GM19193 (cell line): ENCODE results near the gene HOXC6.

Experiments
- POLR2A ChIP-seq: IDR thresholded peaks from 4 replicates; pipeline ENCODE4 v1.6.1; 2011; ENCODE audit not compliant: insufficient read depth, insufficient read length; ENCODE audit errors: extremely low read depth

The HOXC6 gene

DNA sequence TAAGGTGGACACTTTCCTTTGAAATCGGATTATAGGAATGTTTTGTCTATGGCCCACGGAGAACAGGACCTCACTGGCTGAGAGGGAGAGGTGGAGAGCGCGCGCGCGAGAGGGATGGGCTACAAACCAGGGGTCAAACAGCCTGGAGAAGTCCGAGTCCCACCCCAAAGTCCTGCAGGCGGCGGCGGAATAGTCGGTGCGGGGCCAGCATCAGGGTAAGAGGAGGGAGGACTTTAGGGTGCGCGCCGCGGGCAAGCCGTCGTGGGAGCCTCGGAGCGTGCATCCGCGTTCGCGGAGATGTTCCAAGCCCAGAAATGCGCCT, 22.7 kb upstream of the HOXC6 start:
- TF ChIP-seq POLR2A: no peak

DNA sequence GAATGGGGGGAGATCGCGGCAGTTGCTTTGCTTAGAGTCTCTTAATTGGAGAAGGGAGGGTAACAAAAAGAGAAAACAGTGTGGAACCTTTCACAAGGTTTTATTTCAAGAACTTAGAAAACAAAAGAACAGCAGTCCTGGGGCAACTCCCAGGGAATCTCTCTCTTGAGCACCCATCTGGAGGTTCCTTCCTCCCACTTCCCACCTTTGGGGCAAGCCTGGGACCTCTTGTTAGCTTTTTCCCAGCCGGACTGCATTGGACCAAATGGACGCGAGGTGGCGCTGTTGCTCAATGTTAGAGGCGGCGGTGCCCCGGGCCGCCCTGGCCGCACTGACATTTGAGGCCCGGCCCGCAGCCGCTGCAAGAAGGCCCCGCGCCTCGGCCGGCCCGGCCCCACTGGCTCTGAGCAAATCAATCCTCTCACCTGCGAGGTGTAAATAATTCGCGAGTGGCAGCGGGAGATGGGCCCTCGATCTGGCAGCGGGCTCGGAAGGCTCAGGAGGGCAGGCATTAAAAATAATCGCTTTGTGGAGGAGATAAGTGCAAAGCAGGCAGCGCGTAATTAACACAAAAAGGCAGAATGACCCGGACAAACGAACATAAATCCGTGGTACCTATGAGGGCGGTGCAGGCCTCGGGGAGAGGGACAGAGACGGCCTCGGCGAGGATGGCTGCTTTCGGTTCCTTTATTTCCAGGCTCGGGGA, 22.2 kb upstream of the HOXC6 start:
- TF ChIP-seq POLR2A: no peak

DNA sequence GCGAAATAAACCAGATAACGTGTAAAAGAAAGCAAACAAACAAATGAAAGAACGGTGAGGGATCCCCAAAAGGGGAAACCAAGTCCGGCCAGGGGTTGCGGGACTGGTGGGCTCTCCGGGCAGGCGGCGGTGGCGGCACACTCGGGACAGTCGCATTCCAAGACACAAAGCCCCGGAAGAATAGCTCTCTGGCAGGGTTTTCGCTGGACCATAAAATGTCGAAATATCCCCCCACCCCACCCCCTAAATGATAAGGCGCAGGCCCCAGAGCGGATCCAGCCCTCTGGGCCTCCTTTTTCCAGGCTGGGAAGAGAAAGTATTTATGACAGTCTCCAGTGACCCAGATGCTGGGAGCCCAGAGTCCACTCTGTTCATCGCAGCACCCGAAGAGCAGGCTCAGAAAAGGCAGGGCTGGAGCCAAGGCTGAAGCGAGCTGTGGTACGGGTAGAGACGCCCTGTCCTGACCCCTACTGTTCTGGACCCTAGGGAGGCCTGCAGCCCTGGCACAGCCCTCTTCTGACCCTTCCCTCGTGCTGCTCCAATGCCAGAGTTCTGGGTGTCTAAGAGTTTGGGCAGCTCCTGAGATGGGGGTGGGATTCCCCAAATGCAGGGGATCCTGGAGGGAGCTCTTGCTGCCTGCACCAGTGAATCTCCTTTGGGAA, 21.6 kb upstream of the HOXC6 start:
- TF ChIP-seq POLR2A: no peak

DNA sequence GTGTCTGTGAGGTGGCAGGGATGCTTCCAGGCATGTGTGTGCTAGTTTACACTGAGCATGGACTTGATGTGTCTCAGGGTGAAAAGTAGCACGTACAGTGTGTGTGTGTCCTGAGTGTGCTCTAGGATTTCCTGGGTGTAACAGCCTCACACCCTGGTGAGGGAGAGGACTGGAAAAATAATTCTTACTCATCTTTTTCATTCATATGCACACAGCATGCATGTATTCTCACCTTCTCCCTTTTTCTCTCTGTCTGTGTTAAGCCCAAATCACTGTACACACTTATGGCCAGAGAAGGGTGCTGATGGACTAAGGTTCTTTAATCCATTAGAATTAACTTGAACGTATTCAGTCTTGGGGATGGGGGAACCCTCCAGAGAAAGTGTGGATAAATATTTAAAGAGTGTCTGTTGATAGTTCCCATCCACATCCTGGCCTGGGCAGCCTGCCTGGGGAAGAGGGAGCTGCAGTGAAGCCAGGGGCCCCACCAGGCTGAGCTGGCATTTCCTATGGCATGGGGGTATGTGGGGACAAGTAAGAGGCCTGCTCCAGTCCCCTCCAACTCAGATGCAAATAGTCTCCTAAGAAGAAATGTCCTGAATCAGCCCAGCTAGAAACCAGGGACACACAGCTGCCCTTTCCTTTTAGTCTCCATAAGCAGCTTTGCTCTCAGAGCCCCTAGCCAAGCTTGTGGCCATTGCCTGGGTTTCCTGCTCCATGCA, 20.5 kb upstream of the HOXC6 start:
- TF ChIP-seq POLR2A: no peak

DNA sequence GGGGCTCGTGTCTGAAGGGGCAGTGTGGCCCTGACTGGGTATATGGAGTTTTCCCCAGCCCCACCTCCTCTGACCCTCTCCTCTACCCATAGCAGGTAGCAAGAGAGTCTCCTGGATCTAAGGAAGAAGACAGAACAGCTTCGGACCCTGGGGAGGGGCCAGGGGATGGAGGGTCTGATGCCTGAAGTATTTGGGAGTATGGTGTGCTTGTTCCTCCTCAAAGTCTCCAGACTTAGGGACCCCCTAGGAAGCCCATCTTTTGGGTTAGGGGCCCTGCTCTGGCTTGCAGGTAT, 20.0 kb upstream of the HOXC6 start:
- TF ChIP-seq POLR2A: no peak

DNA sequence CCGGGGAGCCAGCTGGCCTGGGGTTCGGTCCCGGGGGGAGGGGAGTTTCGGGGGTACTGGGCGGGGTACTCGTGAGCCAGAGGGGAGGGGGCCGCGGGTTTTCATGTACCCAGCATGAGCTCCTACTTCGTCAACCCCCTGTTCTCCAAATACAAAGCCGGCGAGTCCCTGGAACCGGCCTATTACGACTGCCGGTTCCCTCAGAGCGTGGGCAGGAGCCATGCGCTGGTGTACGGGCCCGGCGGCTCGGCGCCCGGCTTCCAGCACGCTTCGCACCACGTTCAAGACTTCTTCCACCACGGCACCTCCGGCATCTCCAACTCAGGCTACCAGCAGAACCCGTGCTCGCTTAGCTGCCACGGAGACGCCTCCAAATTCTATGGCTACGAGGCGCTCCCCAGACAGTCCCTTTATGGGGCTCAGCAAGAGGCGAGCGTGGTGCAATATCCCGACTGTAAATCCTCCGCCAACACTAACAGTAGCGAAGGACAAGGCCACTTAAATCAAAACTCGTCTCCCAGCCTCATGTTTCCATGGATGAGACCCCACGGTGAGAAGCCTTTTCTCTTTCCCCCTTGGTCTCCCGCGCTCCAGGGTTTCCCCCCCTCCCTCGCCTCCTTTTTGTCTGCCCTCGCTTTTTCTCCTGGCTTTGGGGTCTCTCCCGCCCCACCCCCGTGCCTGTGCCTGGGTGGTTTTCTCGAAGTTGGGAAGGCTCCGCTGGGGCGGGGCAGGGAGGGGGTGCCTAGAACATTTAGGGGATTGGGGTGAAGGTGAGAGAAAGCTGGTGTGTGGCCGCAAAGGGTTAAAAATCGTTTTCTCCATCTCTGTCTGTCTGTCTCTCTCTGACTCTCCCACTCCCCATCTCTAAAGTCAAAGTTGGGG, 18.8 kb upstream of the HOXC6 start:
- no peak for TF ChIP-seq POLR2A

DNA sequence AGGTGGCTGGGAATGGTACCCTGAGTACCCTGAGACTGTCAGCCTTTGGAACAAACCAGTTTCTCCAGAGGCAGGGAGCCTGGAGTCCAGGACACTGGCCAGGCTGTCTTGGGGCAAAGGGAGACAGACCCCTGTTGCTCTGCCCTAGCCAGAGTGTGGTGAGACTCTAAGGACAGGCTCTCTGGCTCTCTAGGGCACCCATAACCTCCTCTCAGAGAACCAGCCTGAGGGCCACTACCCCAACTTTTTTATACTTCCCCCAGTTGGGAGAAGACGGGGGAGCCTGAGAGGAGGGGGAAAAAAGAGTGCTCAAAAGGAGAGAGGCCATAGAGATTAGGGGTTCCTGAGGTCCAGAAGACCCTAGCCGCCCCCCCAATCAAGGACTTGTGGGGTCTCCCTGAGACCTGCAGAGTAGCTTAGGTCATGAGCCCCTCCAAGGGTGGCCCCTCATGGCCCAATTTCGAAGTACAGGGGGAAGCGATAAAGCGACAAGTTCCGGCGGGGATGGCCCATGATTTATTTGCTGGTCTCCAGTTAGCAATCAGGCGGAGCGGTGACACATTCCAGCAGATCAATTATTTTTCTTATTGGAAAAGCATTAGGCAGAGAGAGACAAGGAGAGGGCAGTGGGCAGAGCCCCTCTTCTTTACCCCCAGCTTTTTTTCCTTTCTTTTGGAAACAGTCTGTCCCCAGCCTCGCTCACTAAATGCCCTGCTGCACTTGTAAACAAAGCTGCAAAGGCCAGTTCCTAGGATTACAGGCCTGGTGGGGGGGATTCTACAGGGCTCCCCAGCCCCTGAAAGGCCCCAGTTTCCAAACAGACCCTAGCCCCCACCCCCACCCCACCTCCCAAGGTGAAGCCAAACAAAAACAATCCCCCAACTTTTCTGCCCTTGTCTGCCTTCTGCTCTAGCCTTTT, 17.9 kb upstream of the HOXC6 start:
- TF ChIP-seq POLR2A: no peak

DNA sequence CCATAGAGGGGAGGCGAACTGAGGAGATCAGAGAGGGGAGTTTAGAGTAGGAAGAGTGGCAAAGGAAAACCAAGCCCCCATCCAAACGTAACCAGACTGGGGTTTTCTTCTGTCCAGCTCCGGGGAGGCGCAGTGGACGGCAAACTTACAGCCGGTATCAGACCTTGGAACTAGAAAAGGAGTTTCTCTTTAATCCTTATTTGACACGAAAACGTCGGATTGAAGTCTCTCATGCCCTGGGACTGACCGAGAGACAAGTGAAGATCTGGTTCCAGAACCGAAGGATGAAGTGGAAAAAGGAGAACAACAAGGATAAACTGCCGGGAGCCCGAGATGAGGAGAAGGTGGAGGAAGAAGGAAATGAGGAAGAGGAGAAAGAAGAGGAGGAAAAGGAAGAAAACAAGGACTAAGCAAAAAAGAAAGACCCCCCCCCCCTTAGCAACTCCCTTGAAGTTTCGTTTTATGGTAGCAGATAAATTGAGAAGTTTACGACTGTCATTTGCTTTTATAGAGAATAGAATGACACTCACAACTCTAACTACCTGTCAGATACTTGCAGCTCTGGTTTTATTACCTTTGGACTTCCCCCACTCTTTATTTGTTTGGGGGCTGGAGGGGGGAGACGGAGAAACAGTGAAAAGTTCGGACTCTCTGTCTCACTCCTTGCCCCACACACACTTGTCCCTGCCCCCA, 17.1 kb upstream of the HOXC6 start:
- no peak for TF ChIP-seq POLR2A

DNA sequence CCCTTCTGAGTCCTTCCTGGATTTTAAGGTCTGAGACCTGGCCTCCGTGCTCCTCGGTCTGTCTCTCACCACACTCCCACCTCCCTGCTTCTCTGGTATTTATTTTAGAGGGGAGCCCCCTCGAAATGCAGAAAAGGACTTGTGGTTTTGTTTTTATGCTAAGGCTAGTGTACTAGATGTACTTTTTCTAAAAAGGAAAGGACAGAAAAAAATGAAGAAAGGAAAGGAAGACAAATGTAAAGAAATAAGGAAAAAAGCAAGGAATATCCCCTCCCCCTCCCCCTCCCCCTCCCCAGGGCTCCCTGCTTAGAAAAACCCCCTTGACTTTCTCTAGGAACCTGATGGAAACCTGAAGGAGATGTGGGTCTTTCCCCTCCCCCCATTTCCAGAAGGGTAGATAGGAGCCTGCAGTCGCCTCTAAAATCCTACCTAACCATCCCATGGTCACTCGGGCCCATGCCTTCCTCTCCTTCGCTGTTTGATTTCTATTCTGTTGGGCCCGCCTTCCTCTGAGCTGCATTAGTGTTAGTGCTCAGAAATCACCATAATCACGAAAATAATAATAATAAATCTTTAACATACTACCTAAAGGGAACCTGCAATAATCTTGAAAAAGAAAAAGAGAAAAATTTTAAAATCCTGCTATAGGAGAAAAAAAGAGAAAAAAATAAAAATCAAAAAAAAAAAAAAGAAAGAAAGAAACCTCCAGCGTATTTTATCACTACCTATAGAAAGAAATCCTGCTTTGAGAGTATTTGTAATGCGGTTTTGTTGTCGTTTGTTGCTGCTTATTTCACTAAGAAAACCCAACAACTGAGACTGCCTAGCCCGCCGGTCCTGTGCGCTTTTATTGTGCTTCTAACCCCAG, 16.3 kb upstream of the HOXC6 start:
- no peak for TF ChIP-seq POLR2A

DNA sequence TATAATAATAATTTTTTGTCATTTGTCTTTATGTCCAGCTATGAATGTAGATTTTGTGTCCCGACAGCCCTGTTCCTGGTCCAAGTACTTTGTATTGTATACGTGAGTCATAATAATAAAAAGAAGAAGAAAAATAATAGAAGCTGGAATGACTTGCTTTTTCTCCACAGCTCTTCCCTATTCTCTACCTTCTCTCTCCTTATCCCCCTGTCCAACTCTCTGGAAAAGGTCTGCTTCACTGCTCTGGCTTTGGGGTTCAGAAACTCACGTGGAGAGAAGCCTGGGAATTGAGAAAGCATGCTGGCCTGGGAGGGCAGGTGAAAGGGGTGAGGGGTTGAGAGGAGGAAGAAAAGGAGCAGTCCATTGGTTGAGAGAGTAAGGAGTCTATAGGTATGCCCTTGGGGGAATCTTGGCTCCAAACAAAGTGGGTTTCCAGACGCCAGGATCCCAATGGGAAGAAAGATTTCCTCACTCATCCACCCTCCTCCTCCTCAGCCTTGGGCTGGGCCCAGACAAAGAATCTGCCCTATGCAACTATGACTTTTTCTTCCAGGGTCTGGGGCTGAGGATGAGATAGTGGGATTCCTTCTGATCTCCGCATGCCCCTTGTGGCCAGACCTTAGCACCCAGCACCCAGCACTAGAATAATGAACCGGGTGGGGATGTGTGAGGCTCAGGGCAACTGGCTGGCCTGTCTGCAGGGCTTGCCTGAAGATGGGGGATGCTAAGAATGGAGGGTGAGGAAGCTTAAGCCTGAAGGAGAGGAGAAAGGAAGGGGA, 15.4 kb upstream of the HOXC6 start:
- no peak for TF ChIP-seq POLR2A

DNA sequence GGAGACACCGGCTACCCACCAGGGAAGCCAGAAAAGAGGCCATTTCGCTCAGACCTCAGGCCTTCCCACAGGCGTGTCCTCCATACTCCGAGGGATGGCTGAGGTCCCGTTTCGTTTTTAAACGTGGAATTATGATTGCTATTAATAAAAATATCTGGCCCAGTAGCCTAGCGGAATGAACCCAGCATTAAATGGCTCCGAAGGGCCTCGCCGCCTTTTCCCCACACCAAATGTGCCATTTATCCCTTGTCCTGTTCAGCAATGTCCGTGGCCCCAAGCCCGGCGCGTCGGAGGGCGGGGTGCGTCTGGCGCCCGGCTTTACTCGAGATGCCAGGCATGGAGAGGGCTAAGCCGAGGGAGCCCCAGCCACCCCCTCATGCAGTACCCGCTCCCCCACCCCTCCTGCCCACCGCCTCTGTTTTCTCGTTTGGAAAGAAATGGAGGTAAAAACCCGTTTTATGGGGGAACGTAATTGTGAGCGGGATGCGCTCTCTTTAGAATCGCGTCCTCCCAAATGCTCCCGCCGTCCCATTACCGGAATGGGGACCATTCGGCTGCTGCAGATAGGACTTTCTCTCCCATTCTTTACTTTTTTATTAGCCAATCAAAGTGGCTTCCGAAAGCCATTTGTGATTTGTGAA, 13.7 kb upstream of the HOXC6 start:
- no peak for TF ChIP-seq POLR2A
